Measurements from ENCODE around the gene IGF2BP3.
A peak's percentile ranks its signal among the peaks of the same experiment; 100 is the strongest.

The IGF2BP3 gene

DNA sequence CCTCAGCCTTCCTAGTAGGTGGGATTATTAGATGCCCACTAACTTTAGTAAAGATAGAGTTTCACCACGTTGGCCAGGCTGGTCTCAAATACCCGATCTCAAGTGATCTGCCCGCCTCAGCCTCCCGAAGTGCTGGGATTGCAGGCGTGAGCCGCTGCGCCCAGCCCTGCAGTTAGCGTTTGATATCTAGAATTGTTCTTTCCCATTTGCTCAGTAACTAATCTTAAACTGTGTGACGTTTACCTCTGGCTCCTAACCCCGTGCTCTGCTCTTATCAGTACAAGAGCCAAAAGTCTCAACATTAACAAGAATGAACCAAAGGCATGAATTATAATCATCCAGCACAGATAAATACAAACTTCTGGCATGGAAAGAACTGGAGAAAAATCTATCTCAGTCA lies 47.4 kb downstream of the IGF2BP3 start:
- peaks cover 36% of the 10 kb centered on the region for H3K36me3 Mint-ChIP-seq (ENCODE audit: low read depth)
- no peak for DNase-seq

DNA sequence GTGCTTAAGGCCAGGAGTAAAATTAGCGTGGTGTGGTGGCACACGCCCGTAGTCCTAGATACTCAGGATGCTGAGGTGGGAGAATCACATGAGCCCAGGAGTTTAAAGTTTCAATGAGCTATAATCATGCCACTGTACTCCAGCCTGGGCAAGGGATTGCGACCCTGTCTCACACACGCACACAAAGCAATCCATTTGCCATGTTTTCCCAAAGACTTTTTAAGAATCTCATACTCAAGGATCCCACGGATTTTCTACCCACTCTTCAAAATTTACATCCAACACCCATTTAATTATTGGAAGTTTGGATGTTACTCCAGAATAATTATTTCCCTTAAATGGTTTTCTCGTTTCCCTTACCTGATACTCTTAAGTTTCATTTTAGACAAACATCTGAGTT lies 47.9 kb downstream of the IGF2BP3 start:
- Mint-ChIP-seq H3K36me3 (ENCODE audit: low read depth) (peaks cover 39% of the 10 kb centered on the region), H3K27ac (peak overlapping the region; percentile 97), H3K27me3 (ENCODE audit: low read depth, poor library complexity) (no peaks in the 10 kb centered on the region), H3K9me3 (no peaks in the 10 kb centered on the region), H3K4me1 (peaks cover 18% of the 10 kb centered on the region), H3K4me3 (no peak overlapping the region)
- no peak for DNase-seq
- TF ChIP-seq, protein P1, sequence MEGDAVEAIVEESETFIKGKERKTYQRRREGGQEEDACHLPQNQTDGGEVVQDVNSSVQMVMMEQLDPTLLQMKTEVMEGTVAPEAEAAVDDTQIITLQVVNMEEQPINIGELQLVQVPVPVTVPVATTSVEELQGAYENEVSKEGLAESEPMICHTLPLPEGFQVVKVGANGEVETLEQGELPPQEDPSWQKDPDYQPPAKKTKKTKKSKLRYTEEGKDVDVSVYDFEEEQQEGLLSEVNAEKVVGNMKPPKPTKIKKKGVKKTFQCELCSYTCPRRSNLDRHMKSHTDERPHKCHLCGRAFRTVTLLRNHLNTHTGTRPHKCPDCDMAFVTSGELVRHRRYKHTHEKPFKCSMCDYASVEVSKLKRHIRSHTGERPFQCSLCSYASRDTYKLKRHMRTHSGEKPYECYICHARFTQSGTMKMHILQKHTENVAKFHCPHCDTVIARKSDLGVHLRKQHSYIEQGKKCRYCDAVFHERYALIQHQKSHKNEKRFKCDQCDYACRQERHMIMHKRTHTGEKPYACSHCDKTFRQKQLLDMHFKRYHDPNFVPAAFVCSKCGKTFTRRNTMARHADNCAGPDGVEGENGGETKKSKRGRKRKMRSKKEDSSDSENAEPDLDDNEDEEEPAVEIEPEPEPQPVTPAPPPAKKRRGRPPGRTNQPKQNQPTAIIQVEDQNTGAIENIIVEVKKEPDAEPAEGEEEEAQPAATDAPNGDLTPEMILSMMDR (IDR thresholded peaks at IDR 0.05) = no peak

More for the DNA sequence above, 47.4 kb downstream of the IGF2BP3 start:
- no peaks in the 10 kb centered on the region for H3K9me3 Mint-ChIP-seq
- no peaks in the 10 kb centered on the region for H3K27me3 Mint-ChIP-seq (ENCODE audit: low read depth, poor library complexity)
- TF ChIP-seq, protein P1 (IDR thresholded peaks at IDR 0.05) = no peak
- H3K4me1 Mint-ChIP-seq = peaks cover 18% of the 10 kb centered on the region
- H3K27ac Mint-ChIP-seq = peak overlapping the region; percentile 97
- no peak overlapping the region for H3K4me3 Mint-ChIP-seq

DNA sequence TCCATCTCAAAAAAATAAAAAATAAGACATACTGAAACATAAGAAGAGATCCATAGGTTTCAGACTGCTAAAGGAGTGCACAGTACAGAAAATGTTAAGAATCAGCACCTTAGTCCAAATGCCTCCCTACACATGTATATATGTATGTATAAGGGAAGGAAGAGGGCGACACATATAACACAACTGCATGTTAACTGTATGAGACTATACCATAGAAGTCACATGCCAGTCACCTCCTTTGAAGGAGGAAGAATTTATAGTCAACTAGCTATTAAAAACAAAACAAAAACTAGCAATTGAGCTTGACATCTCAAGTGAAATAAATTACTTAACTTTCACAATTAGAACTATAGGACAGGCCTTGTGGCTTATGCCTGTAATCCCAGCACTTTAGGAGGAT lies 50.4 kb downstream of the IGF2BP3 start:
- H3K4me1 Mint-ChIP-seq = peaks cover 18% of the 10 kb centered on the region

DNA sequence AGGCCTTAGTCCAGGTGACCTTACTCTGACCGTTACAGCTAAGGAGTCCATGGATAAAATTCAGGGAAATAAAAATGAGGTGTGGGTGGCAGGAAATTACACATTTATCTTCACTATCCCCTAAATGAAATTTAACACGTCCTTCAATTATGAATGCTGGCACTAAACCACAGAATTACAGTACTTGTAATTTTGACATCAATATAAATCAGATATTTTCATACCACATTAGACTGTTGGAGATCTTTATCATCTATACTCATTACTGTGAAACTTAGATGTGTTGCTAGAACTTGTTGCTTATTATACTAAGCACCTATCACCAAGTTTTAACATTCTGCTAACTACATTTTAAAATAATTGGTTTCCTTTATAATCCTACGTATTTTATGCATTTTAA lies 51.1 kb downstream of the IGF2BP3 start:
- Mint-ChIP-seq H3K36me3 (ENCODE audit: low read depth) (peaks cover 57% of the 10 kb centered on the region), H3K4me1 (peaks cover 18% of the 10 kb centered on the region), H3K4me3 (no peak overlapping the region), H3K9me3 (no peaks in the 10 kb centered on the region), H3K27ac (no peak overlapping the region), H3K27me3 (ENCODE audit: low read depth, poor library complexity) (no peaks in the 10 kb centered on the region)
- no peak for DNase-seq
- TF ChIP-seq, protein P1 (IDR thresholded peaks at IDR 0.05) = no peak

More for the DNA sequence above, 50.4 kb downstream of the IGF2BP3 start:
- TF ChIP-seq, protein P1 (IDR thresholded peaks at IDR 0.05) = no peak
- Mint-ChIP-seq H3K9me3 (no peaks in the 10 kb centered on the region), H3K4me3 (no peak overlapping the region), H3K27ac (no peak overlapping the region), H3K36me3 (ENCODE audit: low read depth) (peaks cover 50% of the 10 kb centered on the region), H3K27me3 (ENCODE audit: low read depth, poor library complexity) (no peaks in the 10 kb centered on the region)
- DNase-seq = no peak

DNA sequence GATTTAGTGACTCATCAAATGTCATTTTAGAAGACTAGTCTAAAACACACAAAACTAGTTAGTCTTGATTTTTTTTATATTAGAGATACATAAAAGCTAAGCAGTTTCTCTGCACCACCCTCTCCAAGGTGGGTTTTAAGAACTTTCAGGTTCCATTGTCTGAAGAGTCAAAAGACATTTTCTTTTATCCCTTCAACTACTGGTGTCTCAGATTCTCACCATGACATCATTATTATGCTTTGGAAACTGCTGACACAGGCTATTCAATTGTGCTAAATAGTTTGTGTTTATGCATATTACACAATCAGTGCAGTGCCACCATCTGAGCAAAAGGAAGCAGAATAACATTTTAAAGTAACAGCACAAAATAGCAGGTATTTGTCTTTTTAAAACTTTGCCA lies 52.2 kb downstream of the IGF2BP3 start:
- no peak overlapping the region for H3K27ac Mint-ChIP-seq

DNA sequence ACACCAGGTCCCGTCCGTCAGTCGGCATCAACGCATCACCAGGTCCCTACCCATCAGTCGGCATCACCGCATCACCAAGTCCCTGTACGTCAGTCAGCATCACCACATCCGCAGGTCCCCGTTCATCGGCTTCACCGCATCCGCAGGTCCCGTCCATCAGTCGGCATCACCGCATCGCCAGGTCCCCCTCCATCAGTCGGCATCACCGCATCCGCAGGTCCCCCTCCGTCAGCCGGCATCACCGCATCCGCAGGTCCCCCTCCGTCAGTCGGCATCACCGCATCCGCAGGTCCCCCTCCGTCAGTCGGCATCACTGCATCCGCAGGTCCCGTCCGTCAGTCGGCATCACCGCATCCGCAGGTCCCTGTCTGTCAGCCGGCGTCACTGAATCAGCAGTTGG lies 55.1 kb downstream of the IGF2BP3 start:
- H3K36me3 Mint-ChIP-seq (ENCODE audit: low read depth) = peaks cover 73% of the 10 kb centered on the region

More for the DNA sequence above, 52.2 kb downstream of the IGF2BP3 start:
- H3K9me3 Mint-ChIP-seq = no peaks in the 10 kb centered on the region
- H3K4me3 Mint-ChIP-seq = no peak overlapping the region
- peaks cover 13% of the 10 kb centered on the region for H3K4me1 Mint-ChIP-seq
- no peak for DNase-seq
- no peaks in the 10 kb centered on the region for H3K27me3 Mint-ChIP-seq (ENCODE audit: low read depth, poor library complexity)
- TF ChIP-seq, protein P1 (IDR thresholded peaks at IDR 0.05) = no peak
- peaks cover 61% of the 10 kb centered on the region for H3K36me3 Mint-ChIP-seq (ENCODE audit: low read depth)

More for the DNA sequence above, 55.1 kb downstream of the IGF2BP3 start:
- no peaks in the 10 kb centered on the region for H3K27me3 Mint-ChIP-seq (ENCODE audit: low read depth, poor library complexity)
- TF ChIP-seq, protein P1 (IDR thresholded peaks at IDR 0.05) = no peak
- DNase-seq = no peak
- peaks cover under 1% of the 10 kb centered on the region for H3K4me1 Mint-ChIP-seq
- no peak overlapping the region for H3K4me3 Mint-ChIP-seq
- H3K9me3 Mint-ChIP-seq = peaks cover 4% of the 10 kb centered on the region
- H3K27ac Mint-ChIP-seq = no peak overlapping the region

Measured in nephron progenitor cell (in vitro differentiated cells).